Keratinocyte (primary cell): ENCODE data around the gene ASIC2. TPM values are rescaled to one million over a fixed set of nuclear protein-coding genes. Genes with fewer than 3 reads are reported as not detected.
A peak's percentile ranks its signal among the peaks of the same experiment; 100 is the strongest.

Experiments
- DNase-seq: peaks from one replicate; pipeline ENCODE4 v3.0.0-alpha.2; 2011; ENCODE audit warnings: low read depth, missing footprints, low spot score
- FAIRE-seq: peaks from 2 replicates; lab custom pipeline; 2011; peaks lifted over from hg19 to GRCh38; lab: Jason Lieb, UNC
- H2AFZ ChIP-seq: 2 replicates; pipeline ENCODE4 v1.6.0; 2012; ENCODE audit warnings: low read length, control low read depth, inconsistent platforms; ENCODE audit not compliant: control insufficient read depth
- H3K27ac ChIP-seq: 2 replicates; pipeline ENCODE4 v1.5.1; 2011; ENCODE audit warnings: low read length; ENCODE audit not compliant: control insufficient read depth, insufficient read depth
- H3K27me3 ChIP-seq: 3 replicates; pipeline ENCODE4 v1.6.0; 2011; ENCODE audit warnings: low read length; ENCODE audit not compliant: control insufficient read depth, insufficient read depth; ENCODE audit errors: extremely low read depth
- H3K36me3 ChIP-seq, 2 experiments: 2 replicates in 1 of 2; 3 replicates in 1 of 2; pipeline ENCODE4 v1.5.1; 2011; ENCODE audit warnings: low read length in 2 of 2, mild to moderate bottlenecking in 1 of 2; ENCODE audit not compliant: control insufficient read depth in 2 of 2, insufficient read depth in 2 of 2; ENCODE audit errors: extremely low read depth in 1 of 2
- H3K4me1 ChIP-seq: 3 replicates; pipeline ENCODE4 v1.5.1; 2011; ENCODE audit warnings: low read length; ENCODE audit not compliant: control insufficient read depth, insufficient read depth; ENCODE audit errors: extremely low read depth
- H3K4me2 ChIP-seq: 3 replicates; pipeline ENCODE4 v1.6.0; 2011; ENCODE audit warnings: low read depth, low read length; ENCODE audit not compliant: control insufficient read depth, insufficient read depth; ENCODE audit errors: extremely low read depth
- H3K4me3 ChIP-seq, 3 experiments: fragments of 200-600 bp in 1 of 3; sonication (generic) in 1 of 3; 2 replicates in 2 of 3; 3 replicates in 1 of 3; pipeline ENCODE4 v1.5.1; 2011 to 2016; ENCODE audit warnings: low read length in 3 of 3, mild to moderate bottlenecking in 3 of 3, control low read depth in 2 of 3, inconsistent platforms in 1 of 3, low read depth in 1 of 3, mixed read lengths in 1 of 3, mixed run types in 1 of 3, moderate library complexity in 1 of 3; ENCODE audit not compliant: control insufficient read depth in 2 of 3, insufficient read depth in 2 of 3; ENCODE audit errors: extremely low read depth in 1 of 3
- H3K79me2 ChIP-seq: 2 replicates; pipeline ENCODE4 v1.6.0; 2012; ENCODE audit warnings: low read length; ENCODE audit not compliant: control insufficient read depth, insufficient read depth
- H3K9ac ChIP-seq: 3 replicates; pipeline ENCODE4 v1.6.0; 2011; ENCODE audit warnings: low read length; ENCODE audit not compliant: control insufficient read depth, insufficient read depth; ENCODE audit errors: extremely low read depth
- H3K9me1 ChIP-seq: 3 replicates; pipeline ENCODE4 v1.6.0; 2011; ENCODE audit warnings: low read length; ENCODE audit not compliant: control insufficient read depth, insufficient read depth; ENCODE audit errors: extremely low read depth
- H3K9me3 ChIP-seq: 2 replicates; pipeline ENCODE4 v1.5.1; 2012; ENCODE audit warnings: low read depth, low read length; ENCODE audit not compliant: control insufficient read depth
- H4K20me1 ChIP-seq: 3 replicates; pipeline ENCODE4 v1.6.0; 2011; ENCODE audit warnings: low read length; ENCODE audit not compliant: control insufficient read depth, insufficient read depth; ENCODE audit errors: extremely low read depth
- EZH2 ChIP-seq: IDR thresholded peaks from one replicate; pipeline ENCODE4 v1.6.1; 2012; ENCODE audit warnings: inconsistent platforms, mild to moderate bottlenecking, low read length, moderate library complexity
- dilution Hi-C: fragments of 300-500 bp; cut with MboI; formaldehyde crosslinking; loops from one replicate; pipeline ENCODE4 v1.7.0; 2020; ENCODE audit warnings: low sequenced_read_pairs; ENCODE audit not compliant: extremely low pct_ligation_motif_present
- polyA plus RNA-seq, 5 experiments: library from polyadenylated mRNA; depleted of rRNA in 3 of 5; stranded (reverse) in 3 of 5; stranded (forward) in 1 of 5; unstranded in 1 of 5; fragments of >200 nt; gene quantifications; 1 replicate in 1 of 5; 2 replicates in 3 of 5; 3 replicates in 1 of 5; pipeline versions ENCODE4 v1.2.1 to v1.2.3, GENCODE V29; 2011 to 2012; ENCODE audit warnings: missing spikeins in 2 of 5, low read depth in 1 of 5, low replicate concordance in 1 of 5
- TF ChIP-seq, protein P1 (sequence below), 3 experiments: IDR thresholded peaks in 1 of 3; conservative IDR thresholded peaks in 1 of 3; optimal IDR thresholded peaks in 1 of 3; 2 replicates in 2 of 3; 3 replicates in 1 of 3; pipeline versions ENCODE3 to v1.5.1; 2011; ENCODE audit warnings: low read length in 3 of 3, mild to moderate bottlenecking in 3 of 3, moderate library complexity in 2 of 3, control low read depth in 1 of 3, inconsistent platforms in 1 of 3; ENCODE audit not compliant: insufficient read depth in 2 of 3; ENCODE audit errors: extremely low read depth in 1 of 3

ASIC2 gene
- polyA plus RNA-seq, 1 donor (not counting 4 experiments of a cell fraction or from before 2014, with no cell fraction given), result not detected

GRCh38 chr17:33266116-33266515, 27.0 kb downstream of the ASIC2 start:
- Histone ChIP-seq H3K9me3 (no peaks in the 10 kb centered on the region), H3K27ac (no peak overlapping the region), H4K20me1 (no peaks in the 10 kb centered on the region), H3K79me2 (no peaks in the 10 kb centered on the region), H3K4me3 (no peak overlapping the region), H3K4me1 (peaks cover 18% of the 10 kb centered on the region), H3K9ac (no peak overlapping the region), H3K36me3 (no peaks in the 10 kb centered on the region), H2AFZ (no peak overlapping the region), H3K4me2 (no peak overlapping the region), H3K27me3 (no peaks in the 10 kb centered on the region), H3K9me1 (no peaks in the 10 kb centered on the region)
- TF ChIP-seq, protein P1, sequence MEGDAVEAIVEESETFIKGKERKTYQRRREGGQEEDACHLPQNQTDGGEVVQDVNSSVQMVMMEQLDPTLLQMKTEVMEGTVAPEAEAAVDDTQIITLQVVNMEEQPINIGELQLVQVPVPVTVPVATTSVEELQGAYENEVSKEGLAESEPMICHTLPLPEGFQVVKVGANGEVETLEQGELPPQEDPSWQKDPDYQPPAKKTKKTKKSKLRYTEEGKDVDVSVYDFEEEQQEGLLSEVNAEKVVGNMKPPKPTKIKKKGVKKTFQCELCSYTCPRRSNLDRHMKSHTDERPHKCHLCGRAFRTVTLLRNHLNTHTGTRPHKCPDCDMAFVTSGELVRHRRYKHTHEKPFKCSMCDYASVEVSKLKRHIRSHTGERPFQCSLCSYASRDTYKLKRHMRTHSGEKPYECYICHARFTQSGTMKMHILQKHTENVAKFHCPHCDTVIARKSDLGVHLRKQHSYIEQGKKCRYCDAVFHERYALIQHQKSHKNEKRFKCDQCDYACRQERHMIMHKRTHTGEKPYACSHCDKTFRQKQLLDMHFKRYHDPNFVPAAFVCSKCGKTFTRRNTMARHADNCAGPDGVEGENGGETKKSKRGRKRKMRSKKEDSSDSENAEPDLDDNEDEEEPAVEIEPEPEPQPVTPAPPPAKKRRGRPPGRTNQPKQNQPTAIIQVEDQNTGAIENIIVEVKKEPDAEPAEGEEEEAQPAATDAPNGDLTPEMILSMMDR (optimal IDR thresholded peaks at IDR 0.05 in 1 of 3, IDR thresholded peaks at IDR 0.05 in 1 of 3, conservative IDR thresholded peaks at IDR 0.05 in 1 of 3; ENCODE audit: extremely low read depth in 1 of 3, insufficient read depth in 2 of 3, low read length in 3 of 3), result no peak
- no peak for TF ChIP-seq EZH2
- DNase-seq (no peak), FAIRE-seq (peak; percentile 41)
- dilution Hi-C loops, result no loop called here

- dilution Hi-C loops, result no loop called here
- no peaks in the 10 kb centered on the region for H4K20me1 ChIP-seq
- no peaks in the 10 kb centered on the region for H3K36me3 ChIP-seq
- H3K9me1 ChIP-seq, result no peaks in the 10 kb centered on the region
- no peak for TF ChIP-seq EZH2
- TF ChIP-seq, protein P1 (optimal IDR thresholded peaks at IDR 0.05 in 1 of 3, IDR thresholded peaks at IDR 0.05 in 1 of 3, conservative IDR thresholded peaks at IDR 0.05 in 1 of 3; ENCODE audit: extremely low read depth in 1 of 3, insufficient read depth in 2 of 3, low read length in 3 of 3), result no peak
- no peaks in the 10 kb centered on the region for H3K79me2 ChIP-seq
- no peaks in the 10 kb centered on the region for H3K9me3 ChIP-seq
- H3K4me2 ChIP-seq, result no peak overlapping the region
- DNase-seq (no peak), FAIRE-seq (no peak)
- no peak overlapping the region for H3K27ac ChIP-seq
- H2AFZ ChIP-seq, result no peak overlapping the region
- H3K27me3 ChIP-seq, result no peaks in the 10 kb centered on the region
- H3K9ac ChIP-seq, result no peak overlapping the region
- H3K4me3 ChIP-seq, result no peak overlapping the region
- H3K4me1 ChIP-seq, result peaks cover 18% of the 10 kb centered on the region
Observed at GRCh38 chr17:33263396-33263795, 29.7 kb downstream of the ASIC2 start.
